Coronary artery (tissue), 2 donors: ENCODE results near the gene DNAH9.

Experiments used
- DNase-seq: peaks from one replicate; pipeline ENCODE4 v3.0.0-alpha.2; 2017; ENCODE audit warnings: low spot score
- H3K27ac ChIP-seq, 2 donors: fragments of 200-600 bp; sonication (generic); one replicate each; pipeline ENCODE4 v1.5.1; 2016 to 2019
- H3K4me3 ChIP-seq: fragments of 200-600 bp; sonication (generic); 2 replicates; pipeline ENCODE4 v1.5.1; 2016; ENCODE audit warnings: mild to moderate bottlenecking, moderate library complexity
- TF ChIP-seq, protein P1 (sequence below): fragments of 200-600 bp; sonication (generic); IDR thresholded peaks from one replicate; pipeline ENCODE4 v1.5.1; 2019; ENCODE audit warnings: antibody characterized with exemption

The DNAH9 gene

DNA sequence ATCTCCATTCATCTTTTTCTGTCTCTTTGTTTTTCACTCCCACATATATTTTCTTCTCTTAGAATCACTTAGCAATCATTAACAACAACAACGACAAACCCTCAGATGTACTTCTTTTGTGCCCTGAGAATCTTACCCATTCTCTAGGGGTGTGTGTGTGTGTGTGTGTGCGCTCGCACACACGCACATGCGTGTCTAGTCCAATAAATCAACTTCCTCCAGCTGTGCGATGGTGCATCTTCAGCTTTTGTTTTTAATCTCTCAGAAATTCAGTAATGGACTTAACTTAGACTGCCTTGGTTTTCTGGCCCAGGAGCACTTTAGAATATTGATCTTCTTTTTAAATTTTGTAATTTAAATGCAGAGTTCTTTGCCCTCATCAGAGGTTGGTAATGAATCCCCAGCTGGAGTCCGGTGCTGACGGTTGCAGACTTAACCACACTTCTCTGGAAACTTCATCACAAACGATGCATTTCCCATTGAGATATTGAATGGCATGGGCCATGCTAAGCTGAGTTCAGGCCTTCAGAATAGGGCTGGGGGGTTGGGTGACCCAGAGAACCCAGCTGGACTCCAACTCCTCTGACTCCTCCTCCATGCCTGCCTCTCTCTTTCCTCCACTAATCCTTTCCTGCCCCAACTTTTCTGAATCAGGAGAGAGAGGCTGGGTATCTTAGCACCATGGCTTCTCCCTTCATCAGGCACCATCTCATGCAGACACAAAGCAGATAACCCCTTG is 205.1 kb downstream of the DNAH9 start:
- no peak for DNase-seq
- Histone ChIP-seq H3K4me3 (no peak overlapping the region), H3K27ac (no peak overlapping the region)
- TF ChIP-seq, protein P1, sequence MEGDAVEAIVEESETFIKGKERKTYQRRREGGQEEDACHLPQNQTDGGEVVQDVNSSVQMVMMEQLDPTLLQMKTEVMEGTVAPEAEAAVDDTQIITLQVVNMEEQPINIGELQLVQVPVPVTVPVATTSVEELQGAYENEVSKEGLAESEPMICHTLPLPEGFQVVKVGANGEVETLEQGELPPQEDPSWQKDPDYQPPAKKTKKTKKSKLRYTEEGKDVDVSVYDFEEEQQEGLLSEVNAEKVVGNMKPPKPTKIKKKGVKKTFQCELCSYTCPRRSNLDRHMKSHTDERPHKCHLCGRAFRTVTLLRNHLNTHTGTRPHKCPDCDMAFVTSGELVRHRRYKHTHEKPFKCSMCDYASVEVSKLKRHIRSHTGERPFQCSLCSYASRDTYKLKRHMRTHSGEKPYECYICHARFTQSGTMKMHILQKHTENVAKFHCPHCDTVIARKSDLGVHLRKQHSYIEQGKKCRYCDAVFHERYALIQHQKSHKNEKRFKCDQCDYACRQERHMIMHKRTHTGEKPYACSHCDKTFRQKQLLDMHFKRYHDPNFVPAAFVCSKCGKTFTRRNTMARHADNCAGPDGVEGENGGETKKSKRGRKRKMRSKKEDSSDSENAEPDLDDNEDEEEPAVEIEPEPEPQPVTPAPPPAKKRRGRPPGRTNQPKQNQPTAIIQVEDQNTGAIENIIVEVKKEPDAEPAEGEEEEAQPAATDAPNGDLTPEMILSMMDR: no peak

DNA sequence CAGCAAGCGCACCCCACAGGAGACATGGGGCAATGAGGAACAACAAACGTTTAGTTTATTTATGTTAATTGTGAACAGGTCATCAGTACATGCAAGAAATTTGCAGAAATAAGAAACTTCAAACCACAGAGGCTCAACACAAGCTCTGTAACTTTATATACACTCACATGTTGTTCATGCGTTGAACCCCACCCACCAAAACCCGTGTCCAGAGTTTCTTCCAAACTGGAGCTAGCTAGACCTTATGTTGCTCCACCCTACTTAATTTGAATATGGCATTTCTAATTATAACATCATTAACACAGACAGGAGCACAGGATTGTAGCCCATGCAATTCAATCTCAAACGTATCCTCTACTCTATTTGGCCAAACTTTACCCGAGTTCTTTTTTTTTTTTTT is 206.9 kb downstream of the DNAH9 start:
- TF ChIP-seq, protein P1: no peak
- no peak for DNase-seq
- no peak overlapping the region for H3K4me3 ChIP-seq
- H3K27ac ChIP-seq: no peak overlapping the region

DNA sequence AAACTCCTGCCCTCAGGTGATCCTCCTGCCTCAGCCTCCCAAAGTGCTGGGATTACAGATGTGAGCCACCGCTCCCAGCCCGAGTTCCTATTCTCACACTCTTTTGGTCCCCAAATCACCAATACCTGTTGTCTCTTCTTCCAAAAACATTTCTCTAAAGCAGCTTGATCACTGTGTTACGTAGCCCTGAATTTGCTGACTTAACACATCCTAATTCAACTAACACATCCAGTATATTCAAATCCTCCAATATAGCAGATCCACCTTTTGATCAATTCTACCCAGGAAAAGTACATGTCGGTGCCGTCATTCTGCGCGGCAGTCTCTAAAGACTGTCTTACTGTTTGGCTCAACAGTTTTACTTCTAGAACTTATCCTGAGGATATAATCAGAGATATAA is 207.7 kb downstream of the DNAH9 start:
- Histone ChIP-seq H3K27ac (no peak overlapping the region), H3K4me3 (no peak overlapping the region)
- no peak for DNase-seq
- TF ChIP-seq, protein P1: no peak

DNA sequence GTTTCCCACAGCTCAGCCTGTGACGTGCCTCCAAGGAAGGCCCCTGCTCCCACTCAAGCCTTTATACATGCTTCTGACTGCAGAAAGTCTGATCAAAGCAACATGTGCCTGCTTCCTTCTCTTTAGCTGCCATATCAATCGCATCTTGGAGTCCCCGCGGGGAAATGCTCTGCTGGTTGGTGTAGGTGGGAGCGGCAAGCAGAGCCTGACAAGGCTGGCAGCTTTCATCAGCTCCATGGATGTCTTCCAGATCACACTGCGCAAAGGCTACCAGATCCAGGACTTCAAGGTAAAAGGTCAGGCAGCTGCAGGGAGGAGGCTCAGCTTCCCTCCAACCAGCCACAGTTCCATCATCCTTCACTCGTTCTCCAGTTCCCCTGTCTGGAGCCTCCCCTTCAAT is 209.3 kb downstream of the DNAH9 start:
- TF ChIP-seq, protein P1: no peak
- Histone ChIP-seq H3K27ac (no peak overlapping the region), H3K4me3 (no peak overlapping the region)
- no peak for DNase-seq

DNA sequence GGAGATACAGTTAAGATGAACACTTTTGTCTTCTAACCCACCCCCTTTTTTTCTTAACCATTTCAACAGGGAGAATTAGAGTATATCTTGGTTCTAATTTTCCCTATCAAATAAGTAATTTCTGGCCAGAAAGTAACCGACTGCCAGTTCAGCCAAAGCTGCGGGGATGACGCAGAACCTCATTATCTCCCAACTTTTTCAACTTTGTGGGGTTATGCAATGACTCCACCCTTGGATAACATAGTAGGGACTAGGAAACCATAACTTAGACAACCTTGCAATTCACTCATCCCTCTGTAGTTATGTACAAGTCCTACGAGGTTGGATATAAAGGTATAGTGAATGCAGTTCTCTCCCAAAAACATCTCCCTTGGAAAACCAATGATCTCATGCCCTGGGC is 215.0 kb downstream of the DNAH9 start:
- H3K27ac ChIP-seq: no peak overlapping the region
- H3K4me3 ChIP-seq: no peak overlapping the region
- TF ChIP-seq, protein P1: no peak
- DNase-seq: no peak

DNA sequence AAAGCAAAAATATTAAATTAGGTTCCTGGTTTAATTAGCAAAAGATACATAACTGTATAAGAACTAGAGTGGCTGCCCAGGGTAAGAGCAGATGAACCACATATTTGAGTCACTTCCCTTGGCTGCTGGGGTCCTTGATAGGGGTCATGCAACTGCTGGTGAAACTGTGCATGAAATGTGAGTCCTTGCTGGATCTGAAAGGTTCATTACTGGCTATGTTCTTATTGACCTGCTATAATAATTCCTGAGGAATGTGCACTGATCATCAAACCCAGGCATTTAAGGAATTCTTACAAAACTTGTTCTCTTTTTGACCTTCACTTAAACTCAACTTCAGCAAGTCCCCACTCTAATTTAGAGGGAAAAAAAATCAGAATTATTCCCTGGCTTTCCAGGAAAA is 215.6 kb downstream of the DNAH9 start:
- Histone ChIP-seq H3K4me3 (no peak overlapping the region), H3K27ac (no peak overlapping the region)
- DNase-seq: no peak
- TF ChIP-seq, protein P1: no peak

DNA sequence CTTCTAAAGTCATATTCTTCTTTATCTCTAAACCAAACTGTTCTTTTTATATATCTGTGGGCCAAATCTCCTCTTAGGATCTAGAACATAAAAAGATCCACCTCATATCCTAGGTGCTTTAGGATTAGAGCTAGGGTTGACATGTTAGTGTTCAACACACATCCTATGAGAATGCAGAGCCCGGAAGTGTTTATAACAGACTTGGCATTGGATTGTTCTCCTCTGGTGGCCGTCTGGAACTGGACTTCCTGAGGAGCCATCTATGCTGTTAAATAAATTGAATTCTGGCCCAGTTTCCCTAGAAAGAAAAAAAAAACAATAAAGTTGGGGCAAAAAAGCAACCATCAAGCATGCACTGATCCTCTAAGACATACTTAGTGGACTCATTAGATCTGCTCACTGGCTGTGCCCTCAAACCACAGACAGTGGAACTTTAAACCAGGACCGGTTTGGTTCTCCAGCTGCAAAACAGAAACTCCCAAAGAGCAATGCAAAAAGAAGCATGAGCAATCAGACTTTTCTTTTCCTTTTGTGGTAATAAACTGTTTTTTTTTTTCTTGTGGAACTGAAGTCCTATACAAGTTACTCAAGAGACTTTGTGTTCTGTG is 216.5 kb downstream of the DNAH9 start:
- TF ChIP-seq, protein P1: no peak
- H3K27ac ChIP-seq: no peak overlapping the region
- no peak for DNase-seq
- H3K4me3 ChIP-seq: no peak overlapping the region
